NT2/D1 (cell line): Measurements from ENCODE around the gene IMPA2.

Source experiments
- SUZ12 ChIP-seq: IDR thresholded peaks from 2 replicates; pipeline ENCODE4 v1.6.1; 2011; ENCODE audit not compliant: insufficient read length, insufficient read depth; ENCODE audit errors: extremely low read depth
- YY1 ChIP-seq: IDR thresholded peaks from 2 replicates; pipeline ENCODE4 v1.6.1; 2011; ENCODE audit not compliant: insufficient read length, insufficient read depth
- ZNF274 ChIP-seq: IDR thresholded peaks from 2 replicates; pipeline ENCODE4 v1.6.1; 2011; ENCODE audit warnings: mild to moderate bottlenecking, low read depth, low read length

- TF ChIP-seq YY1 = no peak
- TF ChIP-seq ZNF274 = no peak
- TF ChIP-seq SUZ12 = no peak
Measured at GRCh38 chr18:11940956-11941355, 40.4 kb upstream of the IMPA2 start.
